HEK293T (cell line): ENCODE data around the gene BLOC1S5.

ENCODE experiments used
- FOXM1 ChIP-seq: fragments of 450-650 bp; IDR thresholded peaks from 2 replicates; pipeline ENCODE4 v1.6.1; 2017; ENCODE audit warnings: mild to moderate bottlenecking, borderline replicate concordance
- LEF1 ChIP-seq: fragments of 450-650 bp; IDR thresholded peaks from 2 replicates; pipeline ENCODE4 v1.6.1; 2017; ENCODE audit warnings: mild to moderate bottlenecking, borderline replicate concordance
- ZNF384 ChIP-seq: fragments of 450-650 bp; IDR thresholded peaks from 2 replicates; pipeline ENCODE4 v1.6.1; 2016

DNA sequence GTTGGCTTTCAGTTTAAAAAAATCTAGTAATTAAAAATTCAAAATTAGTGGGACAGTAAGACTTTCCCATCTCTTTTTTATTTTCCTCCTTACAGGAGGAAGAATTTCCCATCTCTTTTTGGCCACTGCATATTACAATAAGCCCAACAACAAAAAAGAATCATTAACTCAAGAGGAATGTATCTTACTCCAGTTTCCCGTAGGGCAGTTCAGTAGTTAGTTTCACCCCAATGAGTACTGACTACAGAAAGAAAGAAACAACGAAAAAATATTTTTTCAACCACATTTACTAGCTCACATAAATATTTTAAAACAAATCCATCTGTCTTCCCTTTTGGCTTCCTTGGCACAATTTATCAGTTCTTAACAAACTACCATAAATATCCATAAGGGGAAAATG, 14.9 kb upstream of the BLOC1S5 start:
- TF ChIP-seq FOXM1: no peak
- TF ChIP-seq ZNF384: no peak
- TF ChIP-seq LEF1: no peak
